Measurements from ENCODE around the gene ERCC6L. TPM values are rescaled to one million over a fixed set of nuclear protein-coding genes. Genes with fewer than 3 reads are reported as not detected.

Gene ERCC6L
- total RNA-seq, 1 donor, result 9.9 TPM

- TF ChIP-seq CTCF (IDR thresholded peaks at IDR 0.05; ENCODE audit: insufficient read depth, low read length), result no peak
- no peak overlapping the region for H3K4me3 ChIP-seq (ENCODE audit: low read depth, low read length)
- DNase-seq (ENCODE audit: low read depth), result no peak
Measured at GRCh38 chrX:72253686-72254085, 14.9 kb upstream of the ERCC6L start.

- no peak overlapping the region for H3K4me3 ChIP-seq (ENCODE audit: low read depth, low read length)
- no peak for TF ChIP-seq CTCF (IDR thresholded peaks at IDR 0.05; ENCODE audit: insufficient read depth, low read length)
- DNase-seq (ENCODE audit: low read depth), result no peak
Measured at GRCh38 chrX:72247206-72247942, 8.5 kb upstream of the ERCC6L start.

- TF ChIP-seq CTCF (IDR thresholded peaks at IDR 0.05; ENCODE audit: insufficient read depth, low read length), result peak; percentile 85
- no peak overlapping the region for H3K4me3 ChIP-seq (ENCODE audit: low read depth, low read length)
- DNase-seq (ENCODE audit: low read depth), result peak; percentile 67
Measured at GRCh38 chrX:72245461-72246089, 6.7 kb upstream of the ERCC6L start.

- no peak overlapping the region for H3K4me3 ChIP-seq (ENCODE audit: low read depth, low read length)
- peak; percentile 62 for DNase-seq (ENCODE audit: low read depth)
- TF ChIP-seq CTCF (IDR thresholded peaks at IDR 0.05; ENCODE audit: insufficient read depth, low read length), result no peak
Measured at GRCh38 chrX:72243472-72243871, 4.6 kb upstream of the ERCC6L start.

GRCh38 chrX:72240976-72241375 is 2.1 kb upstream of the ERCC6L start:
- TF ChIP-seq CTCF (IDR thresholded peaks at IDR 0.05; ENCODE audit: insufficient read depth, low read length), result no peak
- H3K4me3 ChIP-seq (ENCODE audit: low read depth, low read length), result no peak overlapping the region
- no peak for DNase-seq (ENCODE audit: low read depth)

GRCh38 chrX:72238183-72238582 is 644 bp downstream of the ERCC6L start:
- DNase-seq (ENCODE audit: low read depth), result no peak
- TF ChIP-seq CTCF (IDR thresholded peaks at IDR 0.05; ENCODE audit: insufficient read depth, low read length), result no peak
- H3K4me3 ChIP-seq (ENCODE audit: low read depth, low read length), result peak overlapping the region; percentile 60
